Measurements from ENCODE around the gene KLF18.
"Not testable (repeated sequence)": the region's sequence is repeated elsewhere in the genome, so short reads cannot be mapped to it uniquely, and the experiment has no call there.

KLF18 gene

GRCh38 chr1:44119525-44119924 is 21.9 kb downstream of the KLF18 start:
- DNase-seq: no peak

DNA sequence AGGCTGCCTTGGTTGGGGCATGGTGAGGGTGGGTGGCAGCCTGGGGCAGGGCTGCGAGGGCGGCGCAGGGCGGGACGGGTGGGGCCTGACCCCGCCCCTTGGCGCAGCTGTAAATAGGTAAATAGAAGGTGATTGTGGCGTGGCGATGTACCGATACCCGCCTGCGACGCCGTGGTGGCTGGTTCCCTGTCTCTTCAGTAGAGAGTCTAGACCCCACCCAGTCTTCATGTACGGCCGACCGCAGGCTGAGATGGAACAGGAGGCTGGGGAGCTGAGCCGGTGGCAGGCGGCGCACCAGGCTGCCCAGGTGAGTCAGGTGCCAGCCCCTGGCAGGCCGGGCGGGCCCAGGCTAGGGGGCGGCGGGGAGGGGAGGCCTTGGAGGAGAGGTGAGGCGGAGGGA is 22.7 kb downstream of the KLF18 start, which contains the start of gene KLF17:
Gene KLF17 (plus strand): TSS at position 140 of the 400 bp plus-strand sequence. CDS start 87 bp downstream, at position 227.
- no peak for DNase-seq

DNA sequence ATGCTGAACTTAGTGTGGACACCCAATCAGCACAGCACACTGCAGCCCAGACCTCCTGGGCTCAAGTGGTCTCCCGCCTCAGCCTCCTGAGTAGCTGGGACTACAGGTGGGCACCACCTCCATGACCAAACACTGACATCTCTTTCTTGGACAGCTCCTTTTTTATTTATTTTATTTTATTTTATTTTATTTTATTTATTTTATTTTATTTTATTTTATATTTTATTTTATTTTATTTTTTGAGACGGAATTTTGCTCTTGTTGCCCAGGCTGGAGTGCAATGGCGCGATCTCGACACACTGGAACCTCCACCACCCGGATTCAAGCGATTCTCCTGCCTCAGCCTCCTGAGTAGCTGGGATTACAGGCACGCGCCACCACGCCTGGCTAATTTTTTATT is 24.2 kb downstream of the KLF18 start:
- not testable (repeated sequence) for DNase-seq

DNA sequence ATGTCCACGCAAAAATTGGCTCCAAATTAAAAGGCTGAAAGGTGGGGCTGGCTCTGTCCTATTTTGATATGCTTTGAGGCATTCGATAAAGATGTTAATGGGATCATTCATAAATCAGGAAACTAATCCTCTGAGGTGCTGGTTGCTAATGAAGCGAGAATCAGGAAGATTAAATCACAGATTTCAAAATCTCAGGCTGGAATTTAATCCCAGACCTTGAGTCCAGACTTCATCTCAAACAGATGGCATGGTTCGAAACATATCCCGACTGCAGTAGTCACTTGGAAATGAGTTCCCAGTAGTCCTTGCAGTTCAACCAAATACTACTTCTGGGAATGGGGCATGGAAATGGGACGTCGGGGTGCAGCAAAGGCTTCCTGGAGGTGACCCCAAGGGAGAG is 27.3 kb downstream of the KLF18 start:
- no peak for DNase-seq

- DNase-seq: no peak
Observed at GRCh38 chr1:44113095-44113609, 28.3 kb downstream of the KLF18 start.

DNA sequence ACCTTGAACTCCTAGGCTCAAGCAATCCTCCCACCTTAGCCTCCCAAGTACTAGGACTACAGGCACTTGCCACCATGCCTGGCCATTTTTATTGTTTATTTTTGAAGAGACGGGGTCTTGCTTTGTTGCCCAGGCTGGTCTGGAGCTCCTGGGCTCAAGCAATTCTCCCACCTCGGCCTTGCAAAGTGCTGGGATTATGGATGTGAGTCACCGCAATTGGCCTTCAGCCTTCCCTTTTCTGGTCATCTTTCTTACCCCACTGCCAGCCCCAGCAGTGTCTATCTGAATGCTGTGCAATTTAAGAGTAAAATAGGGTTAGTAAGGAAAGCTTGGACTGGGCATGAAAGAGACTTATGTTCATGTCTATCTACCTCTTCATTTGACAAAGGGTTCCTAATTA is 28.9 kb downstream of the KLF18 start:
- no peak for DNase-seq

DNA sequence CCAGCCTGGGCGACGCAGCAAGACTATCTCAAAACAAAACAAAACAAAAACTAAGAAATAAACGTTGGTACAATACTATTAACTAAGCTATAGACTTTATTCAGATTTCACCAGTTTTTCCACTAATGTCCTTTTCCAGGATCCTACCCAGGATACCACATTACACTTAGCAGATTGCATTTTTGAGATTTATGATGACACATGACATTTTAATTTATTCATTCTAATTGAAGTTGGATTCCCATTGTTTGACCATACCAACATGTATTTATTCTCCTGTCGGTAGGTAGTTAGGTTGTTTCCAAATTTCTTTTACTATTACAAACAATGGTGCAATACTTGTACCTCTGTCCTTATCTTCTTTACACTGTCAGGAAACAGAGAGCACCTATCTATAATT is 29.6 kb downstream of the KLF18 start:
- DNase-seq: no peak

GRCh38 chr1:44110916-44111315 is 30.5 kb downstream of the KLF18 start:
- no peak for DNase-seq

DNA sequence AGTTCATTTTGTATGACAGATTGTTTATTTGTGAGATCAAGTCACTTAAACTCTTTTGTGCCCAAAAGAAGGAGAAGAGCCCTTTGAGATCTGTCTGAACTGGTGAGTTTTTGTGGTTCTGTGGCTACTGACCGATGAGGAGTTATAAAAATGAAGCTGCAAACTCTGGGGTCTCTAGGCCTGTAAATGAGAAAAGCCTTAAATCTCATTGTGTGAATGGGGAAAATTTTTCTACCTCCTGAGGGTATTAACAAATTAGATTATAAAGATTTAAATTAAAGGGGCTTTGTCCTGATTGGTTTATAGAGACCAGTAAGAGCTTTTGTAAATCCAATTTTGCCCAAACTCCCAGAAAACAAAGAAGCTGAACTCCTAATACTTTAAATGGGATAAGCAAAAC is 32.5 kb downstream of the KLF18 start:
- no peak for DNase-seq

DNA sequence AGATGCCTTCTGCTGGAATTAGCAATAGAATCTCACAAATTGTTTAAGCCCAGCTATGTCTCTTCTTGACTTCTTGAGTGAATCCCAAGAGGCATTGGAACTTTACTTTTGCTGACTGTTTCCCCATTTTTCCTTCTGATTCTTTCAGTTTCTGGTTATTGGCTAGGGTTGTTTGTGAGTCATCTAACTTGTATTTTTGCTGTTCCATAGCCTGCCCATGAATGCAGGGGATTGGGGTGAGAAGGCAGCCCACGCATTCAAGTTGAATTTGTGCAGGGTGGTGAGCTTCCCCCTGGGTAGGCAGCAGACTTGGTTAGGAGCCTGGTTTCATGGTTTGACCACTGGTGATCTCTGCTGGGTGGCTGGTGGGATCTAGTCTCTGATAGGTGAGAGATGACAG is 33.2 kb downstream of the KLF18 start:
- DNase-seq: no peak

- no peak for DNase-seq
Observed at GRCh38 chr1:44105810-44106209, 35.6 kb downstream of the KLF18 start.

DNA sequence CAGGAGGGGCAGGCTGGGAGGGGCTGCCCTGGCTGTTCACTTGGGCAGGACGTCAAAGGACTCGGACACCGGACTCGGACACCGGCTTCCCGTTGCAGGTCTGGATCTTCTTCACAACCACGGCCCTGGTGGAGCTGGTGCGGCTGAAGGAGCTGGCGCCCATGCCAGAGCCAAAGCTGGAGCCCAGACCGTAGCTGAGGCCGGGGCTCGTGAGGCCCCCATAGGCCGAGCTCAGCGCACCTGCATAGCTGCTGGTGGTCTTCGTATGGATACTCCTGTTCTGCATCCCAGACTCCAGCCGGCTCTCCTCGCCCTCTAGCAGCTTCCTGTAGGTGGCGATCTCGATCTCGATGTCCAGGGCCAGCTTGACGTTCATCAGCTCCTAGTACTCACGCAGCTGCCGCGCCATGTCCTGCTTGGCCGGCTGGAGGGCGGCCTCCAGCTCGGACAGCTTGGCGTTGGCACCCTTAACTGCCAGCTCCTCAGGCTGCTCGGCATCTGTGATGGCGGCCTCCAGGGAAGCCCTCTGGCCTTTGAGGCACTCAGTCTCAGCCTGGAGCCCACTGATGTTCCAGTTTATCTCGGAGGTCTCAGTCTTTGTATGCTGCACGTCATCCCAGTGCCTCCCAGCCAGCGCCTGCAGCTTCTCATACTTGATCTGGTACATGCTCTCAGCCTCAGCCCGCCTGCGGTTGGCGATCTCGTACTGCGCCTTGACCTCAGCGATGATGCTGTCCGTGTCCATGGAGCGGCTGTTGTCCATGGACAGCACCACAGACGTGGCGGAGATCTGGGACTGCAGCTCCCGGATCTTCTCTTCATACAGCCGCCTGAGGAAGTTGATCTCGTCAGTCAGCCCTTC is 37.9 kb downstream of the KLF18 start:
- no peak for DNase-seq

DNA sequence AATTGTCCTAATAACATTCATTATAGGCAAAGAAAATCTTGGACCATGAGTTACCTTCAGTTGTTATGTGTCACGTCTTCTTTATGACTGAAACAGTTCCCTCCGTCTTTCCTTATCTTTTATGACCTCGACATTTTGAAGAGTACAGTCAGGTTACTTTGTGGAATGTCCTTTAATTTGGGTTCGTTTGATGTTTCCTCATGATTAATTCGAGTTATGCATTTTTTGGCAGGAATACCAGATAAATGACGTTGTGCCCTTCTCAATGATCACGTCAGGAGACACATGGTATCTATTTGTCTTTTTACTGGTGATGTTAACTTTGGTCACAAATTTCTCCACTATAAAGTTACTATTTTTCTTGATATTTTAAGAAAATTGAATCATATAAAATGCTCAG is 40.1 kb downstream of the KLF18 start:
- no peak for DNase-seq

- no peak for DNase-seq
Observed at GRCh38 chr1:44100183-44100868, 41.1 kb downstream of the KLF18 start.

- DNase-seq: no peak
Observed at GRCh38 chr1:44094047-44094446, 47.4 kb downstream of the KLF18 start.

DNA sequence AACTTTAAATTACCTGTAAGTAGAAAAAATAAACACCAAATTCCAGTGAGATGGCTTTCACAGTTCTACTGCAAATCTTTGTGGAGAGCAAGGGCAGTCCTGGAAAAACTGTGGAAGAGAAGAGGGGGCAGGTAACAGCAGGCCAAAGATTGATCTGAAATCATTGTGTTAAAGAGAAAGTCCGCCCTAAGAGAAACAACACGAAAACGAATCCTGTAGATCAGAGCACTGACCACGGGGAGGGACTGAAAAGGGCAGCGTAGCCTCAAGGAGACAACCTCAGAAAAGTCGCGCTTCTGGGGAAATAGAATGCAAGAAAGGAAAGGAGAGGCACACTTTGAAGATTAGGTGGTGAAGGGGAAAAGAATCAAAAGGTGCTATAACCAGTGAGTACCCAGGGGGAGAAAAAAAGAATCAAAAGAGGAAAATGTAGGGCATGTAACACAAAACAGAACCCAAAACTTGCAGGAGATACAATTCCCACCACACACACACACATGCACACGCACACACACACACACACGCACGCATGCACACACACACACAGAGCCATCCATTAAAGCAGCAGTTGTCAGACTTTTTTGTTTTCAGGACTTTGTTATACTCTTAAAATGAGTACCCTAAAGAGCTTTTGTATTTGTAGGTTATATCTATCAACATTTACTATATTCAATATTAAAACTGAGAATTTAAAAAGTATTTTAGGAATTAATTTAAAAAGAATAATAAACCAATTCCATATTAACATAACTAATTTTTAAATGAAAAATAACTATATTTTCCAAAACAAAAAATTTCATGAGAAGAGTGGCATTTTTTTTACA is 50.8 kb downstream of the KLF18 start:
- no peak for DNase-seq

- DNase-seq: no peak
Observed at GRCh38 chr1:44089371-44090048, 51.9 kb downstream of the KLF18 start.
